DOHH2 (cell line): Measurements from ENCODE around the gene CREBZF.
"Not testable (repeated sequence)": the region's sequence is repeated elsewhere in the genome, so short reads cannot be mapped to it uniquely, and the experiment has no call there.

Source experiments
- H3F3A ChIP-seq: fragments of 200-600 bp; sonication (generic), shearing (Covaris generic); 2 replicates; pipeline ENCODE4 v1.6.0; 2016; ENCODE audit warnings: antibody characterized with exemption, mild to moderate bottlenecking; ENCODE audit not compliant: control insufficient read depth, insufficient read depth
- H3K27ac ChIP-seq: fragments of 200-600 bp; sonication (generic); 2 replicates; pipeline ENCODE4 v1.5.1; 2014; ENCODE audit warnings: low read depth, mild to moderate bottlenecking, low read length, moderate library complexity
- H3K27me3 ChIP-seq: fragments of 200-600 bp; sonication (generic); 2 replicates; pipeline ENCODE4 v1.6.1; 2014; ENCODE audit warnings: mild to moderate bottlenecking, low read length, mixed read lengths; ENCODE audit not compliant: control insufficient read depth
- H3K36me3 ChIP-seq: fragments of 200-600 bp; sonication (generic); 2 replicates; pipeline ENCODE4 v1.6.1; 2014; ENCODE audit warnings: mild to moderate bottlenecking, low read length, moderate library complexity, mixed read lengths; ENCODE audit not compliant: control insufficient read depth
- H3K4me1 ChIP-seq: fragments of 200-600 bp; sonication (generic); 2 replicates; pipeline ENCODE4 v1.6.1; 2014; ENCODE audit warnings: mild to moderate bottlenecking, low read length, mixed read lengths; ENCODE audit not compliant: control insufficient read depth
- H3K4me2 ChIP-seq: fragments of 200-600 bp; sonication (generic); 2 replicates; pipeline ENCODE4 v1.6.0; 2014; ENCODE audit warnings: mild to moderate bottlenecking, low read length, moderate library complexity
- H3K4me3 ChIP-seq: fragments of 200-600 bp; sonication (generic); 2 replicates; pipeline ENCODE4 v1.5.1; 2014; ENCODE audit warnings: mild to moderate bottlenecking, low read length, mixed read lengths
- H3K79me2 ChIP-seq: fragments of 200-600 bp; sonication (generic); 2 replicates; pipeline ENCODE4 v1.6.1; 2014; ENCODE audit warnings: mild to moderate bottlenecking, low read length, mixed read lengths; ENCODE audit not compliant: control insufficient read depth
- H3K9me2 ChIP-seq: fragments of 200-600 bp; sonication (generic); replicated peaks from 2 replicates; pipeline ENCODE4 v1.6.1; 2014; ENCODE audit warnings: mild to moderate bottlenecking, low read length, mixed read lengths; ENCODE audit not compliant: control insufficient read depth
- H3K9me3 ChIP-seq: fragments of 200-600 bp; sonication (generic); 2 replicates; pipeline ENCODE4 v1.6.1; 2014; ENCODE audit warnings: antibody characterized with exemption, low read length, mixed read lengths; ENCODE audit not compliant: control insufficient read depth, insufficient read depth
- H4K20me1 ChIP-seq: fragments of 200-600 bp; sonication (generic); 2 replicates; pipeline ENCODE4 v1.6.0; 2014; ENCODE audit warnings: low read depth, mild to moderate bottlenecking, antibody characterized with exemption, low read length, moderate library complexity; ENCODE audit not compliant: control insufficient read depth, insufficient read depth
- CTCF ChIP-seq: fragments of 200-600 bp; sonication (generic); IDR thresholded peaks from one replicate; pipeline ENCODE4 v1.5.1; 2014; ENCODE audit warnings: antibody characterized with exemption, mild to moderate bottlenecking, low read depth, low read length; ENCODE audit not compliant: poor library complexity, severe bottlenecking
- EZH2phosphoT487 ChIP-seq: fragments of 200-600 bp; sonication (generic); IDR thresholded peaks from 2 replicates; pipeline ENCODE4 v1.6.1; 2017; ENCODE audit warnings: borderline replicate concordance, mild to moderate bottlenecking, antibody characterized with exemption, low read length, moderate library complexity, mixed read lengths

Gene CREBZF

GRCh38 chr11:85620256-85620655, 44.7 kb downstream of the CREBZF start:
- no peaks in the 10 kb centered on the region for H3K27me3 ChIP-seq
- no peak overlapping the region for H3K27ac ChIP-seq
- H3K4me1 ChIP-seq = 0 out of 2 replicates have a peak, but pooled peaks cover 3% of the 10 kb centered on the region
- no peaks in the 10 kb centered on the region for H3K9me2 ChIP-seq
- no peak overlapping the region for H3K4me3 ChIP-seq
- H4K20me1 ChIP-seq = no peaks in the 10 kb centered on the region
- H3K79me2 ChIP-seq = no peaks in the 10 kb centered on the region
- no peaks in the 10 kb centered on the region for H3K9me3 ChIP-seq
- TF ChIP-seq CTCF (no peak), EZH2phosphoT487 (no peak)
- no peaks in the 10 kb centered on the region for H3K36me3 ChIP-seq
- H3K4me2 ChIP-seq = no peak overlapping the region
- H3F3A ChIP-seq = no peaks in the 10 kb centered on the region

GRCh38 chr11:85619499-85619898, 45.4 kb downstream of the CREBZF start:
- no peaks in the 10 kb centered on the region for H3K36me3 ChIP-seq

GRCh38 chr11:85611643-85612042, 53.3 kb downstream of the CREBZF start:
- not testable (repeated sequence) for H3K4me1 ChIP-seq, H3F3A ChIP-seq, H4K20me1 ChIP-seq, H3K79me2 ChIP-seq, H3K9me3 ChIP-seq, H3K4me2 ChIP-seq, H3K36me3 ChIP-seq, H3K9me2 ChIP-seq, H3K27ac ChIP-seq, H3K27me3 ChIP-seq, H3K4me3 ChIP-seq

More at GRCh38 chr11:85619499-85619898, 45.4 kb downstream of the CREBZF start:
- H3K79me2 ChIP-seq = no peaks in the 10 kb centered on the region
- no peaks in the 10 kb centered on the region for H3K9me2 ChIP-seq
- H3K27ac ChIP-seq = no peak overlapping the region
- H4K20me1 ChIP-seq = no peaks in the 10 kb centered on the region
- TF ChIP-seq CTCF (no peak), EZH2phosphoT487 (no peak)
- no peaks in the 10 kb centered on the region for H3K9me3 ChIP-seq
- no peaks in the 10 kb centered on the region for H3K27me3 ChIP-seq
- H3K4me3 ChIP-seq = no peak overlapping the region
- no peak overlapping the region for H3K4me2 ChIP-seq
- no peaks in the 10 kb centered on the region for H3K4me1 ChIP-seq
- H3F3A ChIP-seq = no peaks in the 10 kb centered on the region
